ENCODE measurements around the gene FSTL4. TPM values are rescaled to one million over a fixed set of nuclear protein-coding genes. Genes with fewer than 3 reads are reported as not detected.
"Not testable (repeated sequence)": the region's sequence is repeated elsewhere in the genome, so short reads cannot be mapped to it uniquely, and the experiment has no call there.

Gene FSTL4
- total RNA-seq, 2 donors from 2014 or later = 4.4 to 5.5 TPM

- no peak overlapping the region for H3K27ac ChIP-seq (ENCODE audit: low read depth, low read length)
- no peaks in the 10 kb centered on the region for H3K27me3 Mint-ChIP-seq (ENCODE audit: insufficient read depth)
- no peaks in the 10 kb centered on the region for H3K36me3 Mint-ChIP-seq (ENCODE audit: low read depth)
- TF ChIP-seq CTCF (conservative IDR thresholded peaks at IDR 0.05) = no peak
- H3K4me1 Mint-ChIP-seq = no peaks in the 10 kb centered on the region
- DNase-seq = no peak
- H3K4me1 ChIP-seq (ENCODE audit: control insufficient read depth, insufficient read depth, low read length) = no peaks in the 10 kb centered on the region
- no peak overlapping the region for H3K4me3 ChIP-seq (ENCODE audit: low read length)
- H3K9ac ChIP-seq (ENCODE audit: extremely low read depth, low read length, poor library complexity, severe bottlenecking) = no peak overlapping the region
- H3K27me3 ChIP-seq (ENCODE audit: control insufficient read depth, insufficient read depth, low read length, poor library complexity, severe bottlenecking) = no peaks in the 10 kb centered on the region
- H3K9me3 Mint-ChIP-seq = no peaks in the 10 kb centered on the region
- 80 to 88% methylated on average over 2 to 9 of the region's 9 CpGs for WGBS, 2 experiments (ENCODE audit: insufficient coverage in 1 of 2, insufficient read length in 1 of 2)
- H3K27ac Mint-ChIP-seq = no peak overlapping the region
- H3K36me3 ChIP-seq (ENCODE audit: control insufficient read depth, insufficient read depth, low read length) = no peaks in the 10 kb centered on the region
- H3K9me3 ChIP-seq (ENCODE audit: control insufficient read depth, low read length) = no peaks in the 10 kb centered on the region
- no peak overlapping the region for H3K4me3 Mint-ChIP-seq
Observed at GRCh38 chr5:133446440-133446839, 165.9 kb downstream of the FSTL4 start.

GRCh38 chr5:133445744-133446143, 166.6 kb downstream of the FSTL4 start:
- Histone ChIP-seq H3K27ac (ENCODE audit: low read depth, low read length) (no peak overlapping the region), H3K27me3 (ENCODE audit: control insufficient read depth, insufficient read depth, low read length, poor library complexity, severe bottlenecking) (no peaks in the 10 kb centered on the region), H3K9ac (ENCODE audit: extremely low read depth, low read length, poor library complexity, severe bottlenecking) (no peak overlapping the region), H3K4me1 (ENCODE audit: control insufficient read depth, insufficient read depth, low read length) (no peaks in the 10 kb centered on the region), H3K4me3 (ENCODE audit: low read length) (no peak overlapping the region), H3K36me3 (ENCODE audit: control insufficient read depth, insufficient read depth, low read length) (no peaks in the 10 kb centered on the region), H3K9me3 (ENCODE audit: control insufficient read depth, low read length) (no peaks in the 10 kb centered on the region)
- Mint-ChIP-seq H3K36me3 (ENCODE audit: low read depth) (no peaks in the 10 kb centered on the region), H3K4me1 (no peaks in the 10 kb centered on the region), H3K27ac (no peak overlapping the region), H3K4me3 (no peak overlapping the region), H3K9me3 (no peaks in the 10 kb centered on the region), H3K27me3 (ENCODE audit: insufficient read depth) (no peaks in the 10 kb centered on the region)
- DNase-seq = no peak
- WGBS, 2 experiments (ENCODE audit: insufficient coverage in 1 of 2, insufficient read length in 1 of 2) = 94% methylated on average over 1 of the region's 1 CpG; no CpG with 5 or more reads in 1 of the 2 experiments
- no peak for TF ChIP-seq CTCF (conservative IDR thresholded peaks at IDR 0.05)

- WGBS, 2 experiments (ENCODE audit: insufficient coverage in 1 of 2, insufficient read length in 1 of 2) = 88 to 92% methylated on average over 10 of the region's 10 CpGs
- not testable (repeated sequence) for H3K27me3 ChIP-seq (ENCODE audit: control insufficient read depth, insufficient read depth, low read length, poor library complexity, severe bottlenecking); H3K4me1 Mint-ChIP-seq; H3K9me3 ChIP-seq (ENCODE audit: control insufficient read depth, low read length); H3K27ac ChIP-seq (ENCODE audit: low read depth, low read length); H3K4me1 ChIP-seq (ENCODE audit: control insufficient read depth, insufficient read depth, low read length); H3K4me3 ChIP-seq (ENCODE audit: low read length); H3K4me3 Mint-ChIP-seq; DNase-seq; H3K27ac Mint-ChIP-seq; H3K36me3 Mint-ChIP-seq (ENCODE audit: low read depth); H3K27me3 Mint-ChIP-seq (ENCODE audit: insufficient read depth); H3K36me3 ChIP-seq (ENCODE audit: control insufficient read depth, insufficient read depth, low read length); H3K9ac ChIP-seq (ENCODE audit: extremely low read depth, low read length, poor library complexity, severe bottlenecking); H3K9me3 Mint-ChIP-seq
- peak; percentile 13 for TF ChIP-seq CTCF (conservative IDR thresholded peaks at IDR 0.05)
Observed at GRCh38 chr5:133445204-133445603, 167.1 kb downstream of the FSTL4 start.
